ENCODE data around the gene SERPINB6.
"Not testable (repeated sequence)": the region's sequence is repeated elsewhere in the genome, so short reads cannot be mapped to it uniquely, and the experiment has no call there.

SERPINB6 gene

GRCh38 chr6:2942914-2943563, 28.3 kb downstream of the SERPINB6 start:
- no peak overlapping the region for H3K27ac ChIP-seq
- TF ChIP-seq CTCF (conservative IDR thresholded peaks at IDR 0.05) = no peak

- H3K27ac ChIP-seq = not testable (repeated sequence)
Observed at GRCh38 chr6:2942116-2942515, 29.3 kb downstream of the SERPINB6 start.

- TF ChIP-seq CTCF (conservative IDR thresholded peaks at IDR 0.05) = no peak
- no peak overlapping the region for H3K27ac ChIP-seq
Observed at GRCh38 chr6:2940851-2941250, 30.5 kb downstream of the SERPINB6 start.

GRCh38 chr6:2940010-2940850, 31.1 kb downstream of the SERPINB6 start:
- H3K27ac ChIP-seq = no peak overlapping the region
- TF ChIP-seq CTCF (conservative IDR thresholded peaks at IDR 0.05) = no peak

- no peak overlapping the region for H3K27ac ChIP-seq
- TF ChIP-seq CTCF (conservative IDR thresholded peaks at IDR 0.05) = no peak
Observed at GRCh38 chr6:2939315-2940009, 31.9 kb downstream of the SERPINB6 start.

GRCh38 chr6:2938632-2939083, 32.7 kb downstream of the SERPINB6 start:
- TF ChIP-seq CTCF (conservative IDR thresholded peaks at IDR 0.05) = no peak
- no peak overlapping the region for H3K27ac ChIP-seq

GRCh38 chr6:2938004-2938631, 33.2 kb downstream of the SERPINB6 start:
- TF ChIP-seq CTCF (conservative IDR thresholded peaks at IDR 0.05) = no peak
- no peak overlapping the region for H3K27ac ChIP-seq

Data from VCaP (cell line).